SK-N-MC (cell line): ENCODE results near the gene NOS3.

Source experiments
- EZH2 ChIP-seq: fragments of 200-600 bp; sonication (generic); IDR thresholded peaks from one replicate; pipeline ENCODE4 v1.6.1; 2017; ENCODE audit warnings: antibody characterized with exemption
- POLR2AphosphoS5 ChIP-seq: IDR thresholded peaks from 2 replicates; pipeline ENCODE4 v1.6.1; 2012; ENCODE audit warnings: mild to moderate bottlenecking, low read depth, low read length, borderline replicate concordance

GRCh38 chr7:151056283-151056665 lies 65.5 kb downstream of the NOS3 start:
- TF ChIP-seq EZH2: no peak
- no peak for TF ChIP-seq POLR2AphosphoS5
